OCI-LY3 (cell line): Measurements from ENCODE around the gene EPHA1.

Source experiments
- CTCF ChIP-seq: fragments of 200-600, 300-600 bp; sonication (generic); IDR thresholded peaks from 2 replicates; pipeline ENCODE4 v1.5.1; 2014; ENCODE audit warnings: antibody characterized with exemption, low read length, low read depth
- EZH2phosphoT487 ChIP-seq: fragments of 200-600 bp; shearing (Covaris generic); IDR thresholded peaks from 2 replicates; pipeline ENCODE4 v1.6.1; 2018; ENCODE audit warnings: antibody characterized with exemption, mixed run types, low read depth

- no peak for TF ChIP-seq CTCF
- no peak for TF ChIP-seq EZH2phosphoT487
Observed at GRCh38 chr7:143383642-143383957, 25.1 kb downstream of the EPHA1 start.
